Endothelial cell of umbilical vein (primary cell): ENCODE data around the gene MBD3. TPM values are rescaled to one million over a fixed set of nuclear protein-coding genes. Genes with fewer than 3 reads are reported as not detected.
"Not testable (repeated sequence)": the region's sequence is repeated elsewhere in the genome, so short reads cannot be mapped to it uniquely, and the experiment has no call there.

Experiments used
- BruUV-seq: library from RNA; stranded (reverse); fragments of 400-500 nt; replicated peaks from 2 replicates; lab custom pipeline; 2021; lab: Mats Ljungman, UMichigan
- CTCF ChIA-PET: fragments of 300-600, 350-600 bp; sonication (Branson Sonifier 250); formaldehyde crosslinking; loops from one replicate; lab custom pipeline; 2021; ENCODE audit warnings: antibody characterized with exemption, inconsistent platforms; lab: Charles Lee
- POLR2A ChIA-PET: fragments of 300-600, 350-600 bp; sonication (Branson Sonifier 250); formaldehyde crosslinking; loops from one replicate; lab custom pipeline; 2021; ENCODE audit warnings: antibody characterized with exemption, inconsistent platforms; lab: Charles Lee
- DNase-seq: peaks from one replicate; pipeline ENCODE4 v3.0.0-alpha.2; 2011; ENCODE audit warnings: low read depth, low spot score
- FAIRE-seq: peaks from 2 replicates; lab custom pipeline; 2011; peaks lifted over from hg19 to GRCh38; lab: Jason Lieb, UNC
- H2AFZ ChIP-seq: 2 replicates; pipeline ENCODE4 v1.6.0; 2012; ENCODE audit warnings: low read depth, low read length, control low read depth, inconsistent platforms
- H3K27ac ChIP-seq: 2 replicates; pipeline ENCODE4 v1.5.1; 2011; ENCODE audit warnings: low read depth, mild to moderate bottlenecking, control low read depth, low read length, moderate library complexity; ENCODE audit not compliant: insufficient read depth
- H3K27me3 ChIP-seq, 2 experiments: 2 replicates each; pipeline versions ENCODE4 v1.6.0 to v1.6.1; 2011; ENCODE audit warnings: low read length in 2 of 2, mixed read lengths in 1 of 2; ENCODE audit not compliant: control insufficient read depth in 2 of 2, insufficient read depth in 2 of 2
- H3K36me3 ChIP-seq, 2 experiments: 2 replicates in 1 of 2; 3 replicates in 1 of 2; pipeline ENCODE4 v1.5.1; 2011; ENCODE audit warnings: low read length in 2 of 2, mild to moderate bottlenecking in 1 of 2, moderate library complexity in 1 of 2; ENCODE audit not compliant: control insufficient read depth in 2 of 2, insufficient read depth in 2 of 2; ENCODE audit errors: extremely low read depth in 1 of 2
- H3K4me1 ChIP-seq: 3 replicates; pipeline ENCODE4 v1.5.1; 2011; ENCODE audit warnings: mild to moderate bottlenecking, low read length; ENCODE audit not compliant: control insufficient read depth, insufficient read depth; ENCODE audit errors: extremely low read depth
- H3K4me2 ChIP-seq: 2 replicates; pipeline ENCODE4 v1.6.1; 2011; ENCODE audit warnings: low read length, control low read depth, mixed read lengths; ENCODE audit not compliant: insufficient read depth
- H3K4me3 ChIP-seq, 3 experiments: fragments of 200-600 bp in 1 of 3; sonication (generic), shearing (Covaris generic) in 1 of 3; replicated peaks in 1 of 3; 2 replicates each; pipeline ENCODE4 v1.5.1; 2011 to 2016; ENCODE audit warnings: control low read depth in 3 of 3, low read length in 3 of 3, mild to moderate bottlenecking in 2 of 3, inconsistent platforms in 1 of 3, low read depth in 1 of 3, moderate library complexity in 1 of 3; ENCODE audit not compliant: insufficient read depth in 1 of 3
- H3K79me2 ChIP-seq: 2 replicates; pipeline ENCODE4 v1.6.0; 2012; ENCODE audit warnings: low read length, inconsistent platforms; ENCODE audit not compliant: control insufficient read depth, insufficient read depth
- H3K9ac ChIP-seq: replicated peaks from 2 replicates; pipeline ENCODE3; 2011; ENCODE audit warnings: low read length, control low read depth; ENCODE audit not compliant: insufficient read depth; ENCODE audit errors: extremely low read depth
- H3K9me1 ChIP-seq: replicated peaks from 3 replicates; pipeline ENCODE4 v1.6.0; 2011; ENCODE audit warnings: mild to moderate bottlenecking, low read length; ENCODE audit not compliant: control insufficient read depth, insufficient read depth; ENCODE audit errors: extremely low read depth
- H3K9me3 ChIP-seq: replicated peaks from 2 replicates; pipeline ENCODE4 v1.5.1; 2012; ENCODE audit warnings: low read length, inconsistent platforms; ENCODE audit not compliant: control insufficient read depth, insufficient read depth
- H4K20me1 ChIP-seq: replicated peaks from 2 replicates; pipeline ENCODE3; 2011; ENCODE audit warnings: mild to moderate bottlenecking, low read length; ENCODE audit not compliant: control insufficient read depth, insufficient read depth; ENCODE audit errors: extremely low read depth
- EZH2 ChIP-seq: IDR thresholded peaks from 2 replicates; pipeline ENCODE4 v1.6.1; 2012; ENCODE audit warnings: borderline replicate concordance, low read depth, mild to moderate bottlenecking, moderate library complexity, low read length, inconsistent platforms; ENCODE audit not compliant: severe bottlenecking
- FOS ChIP-seq: IDR thresholded peaks from 2 replicates; pipeline ENCODE4 v1.6.1; 2011; ENCODE audit warnings: mild to moderate bottlenecking, low read length, moderate library complexity, borderline replicate concordance; ENCODE audit not compliant: insufficient read depth
- GATA2 ChIP-seq: IDR thresholded peaks from 2 replicates; pipeline ENCODE4 v1.7.0; 2011; ENCODE audit warnings: low read depth, mild to moderate bottlenecking, moderate library complexity, mixed read lengths, low read length; ENCODE audit not compliant: insufficient read length, insufficient read depth
- JUN ChIP-seq: IDR thresholded peaks from 2 replicates; pipeline ENCODE4 v1.6.1; 2011; ENCODE audit warnings: borderline replicate concordance, low read depth; ENCODE audit not compliant: insufficient read length, insufficient read depth
- MYC ChIP-seq: IDR thresholded peaks from one replicate; pipeline ENCODE4 v1.6.1; 2011; ENCODE audit warnings: mild to moderate bottlenecking, low read depth, low read length
- POLR2A ChIP-seq: IDR thresholded peaks from 2 replicates; pipeline ENCODE4 v1.6.1; 2012; ENCODE audit warnings: low read depth, mild to moderate bottlenecking, control low read depth, low read length
- POLR2AphosphoS5 ChIP-seq: IDR thresholded peaks from 2 replicates; pipeline ENCODE4 v1.6.1; 2012; ENCODE audit warnings: low read depth, mild to moderate bottlenecking, control low read depth, low read length, moderate library complexity; ENCODE audit not compliant: insufficient read depth
- dilution Hi-C: fragments of 300-500 bp; cut with MboI; formaldehyde crosslinking; loops from one replicate; pipeline ENCODE4 v1.15.0; 2019; ENCODE audit warnings: low sequenced_read_pairs; ENCODE audit not compliant: extremely low pct_ligation_motif_present
- intact Hi-C: fragments of 100-400 bp; cut with micrococcal nuclease; formaldehyde crosslinking; loops from one replicate; pipeline ENCODE4 v1.10.0; 2022
- polyA plus RNA-seq, 4 experiments: library from polyadenylated mRNA; depleted of rRNA in 3 of 4; stranded (reverse) in 3 of 4; unstranded in 1 of 4; fragments of >200 nt; gene quantifications; 2 replicates each; pipeline versions ENCODE4 v1.2.1 to v1.2.3, GENCODE V29; 2011 to 2012; ENCODE audit warnings: missing spikeins in 1 of 4
- total RNA-seq: library from RNA; stranded (reverse); gene quantifications from 2 replicates; pipeline ENCODE4 v1.2.3, GENCODE V29; 2021
- TF ChIP-seq, protein P1 (sequence below): IDR thresholded peaks from 2 replicates; pipeline ENCODE4 v1.6.1; 2011; ENCODE audit not compliant: insufficient read depth, insufficient read length
- TF ChIP-seq, protein P2 (sequence below), 2 donors: IDR thresholded peaks; 1 replicate in 1 of 2; 2 replicates in 1 of 2; pipeline ENCODE4 v1.5.1; 2011; ENCODE audit warnings: low read length in 2 of 2, mild to moderate bottlenecking in 2 of 2, moderate library complexity in 2 of 2, control low read depth in 1 of 2, inconsistent platforms in 1 of 2, low read depth in 1 of 2; ENCODE audit not compliant: insufficient read depth in 1 of 2; ENCODE audit errors: extremely low read depth in 1 of 2

MBD3 gene
- total and polyA plus RNA-seq, 2 donors (not counting 3 experiments of a cell fraction or from before 2014, with no cell fraction given) = 96.8 to 120 TPM

DNA sequence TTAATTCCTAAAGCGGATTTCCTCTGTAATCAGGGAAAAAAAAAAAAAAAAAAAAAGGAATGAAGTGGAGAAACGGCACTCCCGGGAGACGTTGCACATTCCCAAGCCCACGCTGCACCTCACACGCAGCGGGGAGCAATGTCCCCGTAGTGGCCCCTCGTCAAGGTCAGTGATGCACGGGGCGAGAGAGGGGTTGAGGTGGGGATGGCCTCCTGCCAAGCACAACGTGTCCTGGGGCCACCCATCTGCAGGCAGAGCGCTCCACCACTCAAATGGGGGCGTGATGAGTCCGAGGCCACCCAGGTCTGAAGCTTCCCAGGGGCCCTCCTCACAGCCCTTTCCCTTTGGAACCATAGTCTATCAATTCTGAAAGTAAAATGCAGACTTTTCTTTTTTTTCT is 53.7 kb downstream of the MBD3 start:
- H3K9ac ChIP-seq = no peak overlapping the region
- H2AFZ ChIP-seq = no peak overlapping the region
- no peaks in the 10 kb centered on the region for H4K20me1 ChIP-seq
- intact Hi-C loops (no loop called here), dilution Hi-C loops (no loop called here)
- no peak for DNase-seq
- no peak overlapping the region for H3K27ac ChIP-seq
- no peaks in the 10 kb centered on the region for H3K79me2 ChIP-seq
- ChIA-PET CTCF (no interaction called here), POLR2A (no interaction called here)
- H3K9me1 ChIP-seq = no peaks in the 10 kb centered on the region
- no peaks in the 10 kb centered on the region for H3K36me3 ChIP-seq
- no peak overlapping the region for H3K4me2 ChIP-seq
- H3K4me1 ChIP-seq = no peaks in the 10 kb centered on the region
- no peak overlapping the region for H3K4me3 ChIP-seq
- no peak for FAIRE-seq
- no peaks in the 10 kb centered on the region for H3K9me3 ChIP-seq
- TF ChIP-seq JUN (no peak), POLR2A (no peak), GATA2 (no peak), MYC (no peak), FOS (no peak), EZH2 (no peak), POLR2AphosphoS5 (no peak)
- TF ChIP-seq, protein P1, sequence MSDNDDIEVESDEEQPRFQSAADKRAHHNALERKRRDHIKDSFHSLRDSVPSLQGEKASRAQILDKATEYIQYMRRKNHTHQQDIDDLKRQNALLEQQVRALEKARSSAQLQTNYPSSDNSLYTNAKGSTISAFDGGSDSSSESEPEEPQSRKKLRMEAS = no peak
- TF ChIP-seq, protein P2, sequence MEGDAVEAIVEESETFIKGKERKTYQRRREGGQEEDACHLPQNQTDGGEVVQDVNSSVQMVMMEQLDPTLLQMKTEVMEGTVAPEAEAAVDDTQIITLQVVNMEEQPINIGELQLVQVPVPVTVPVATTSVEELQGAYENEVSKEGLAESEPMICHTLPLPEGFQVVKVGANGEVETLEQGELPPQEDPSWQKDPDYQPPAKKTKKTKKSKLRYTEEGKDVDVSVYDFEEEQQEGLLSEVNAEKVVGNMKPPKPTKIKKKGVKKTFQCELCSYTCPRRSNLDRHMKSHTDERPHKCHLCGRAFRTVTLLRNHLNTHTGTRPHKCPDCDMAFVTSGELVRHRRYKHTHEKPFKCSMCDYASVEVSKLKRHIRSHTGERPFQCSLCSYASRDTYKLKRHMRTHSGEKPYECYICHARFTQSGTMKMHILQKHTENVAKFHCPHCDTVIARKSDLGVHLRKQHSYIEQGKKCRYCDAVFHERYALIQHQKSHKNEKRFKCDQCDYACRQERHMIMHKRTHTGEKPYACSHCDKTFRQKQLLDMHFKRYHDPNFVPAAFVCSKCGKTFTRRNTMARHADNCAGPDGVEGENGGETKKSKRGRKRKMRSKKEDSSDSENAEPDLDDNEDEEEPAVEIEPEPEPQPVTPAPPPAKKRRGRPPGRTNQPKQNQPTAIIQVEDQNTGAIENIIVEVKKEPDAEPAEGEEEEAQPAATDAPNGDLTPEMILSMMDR (IDR thresholded peaks at IDR 0.05; ENCODE audit: extremely low read depth in 1 of 2, insufficient read depth in 1 of 2, low read depth in 1 of 2, low read length in 2 of 2) = no peak
- H3K27me3 ChIP-seq = no peaks in the 10 kb centered on the region
- no TSS peak for BruUV-seq

DNA sequence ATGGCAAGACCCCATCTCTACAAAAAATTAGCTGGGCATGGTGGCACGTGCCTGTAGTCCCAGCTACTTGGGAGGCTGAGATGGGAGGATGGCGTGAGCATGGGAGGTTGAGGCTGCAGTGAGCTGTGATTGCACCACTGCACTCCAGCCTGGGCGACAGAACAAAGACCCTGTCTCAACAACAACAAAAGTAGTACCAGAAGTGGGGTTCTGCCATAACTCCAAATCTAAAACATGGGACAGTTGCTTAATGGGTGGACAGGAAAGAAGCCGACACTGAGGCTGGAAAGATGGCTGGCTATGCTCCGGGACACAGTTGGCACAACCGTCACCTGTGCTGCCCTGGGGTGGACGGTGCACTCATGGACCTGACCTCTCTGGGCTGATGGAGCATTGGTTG is 57.0 kb downstream of the MBD3 start:
- POLR2A ChIA-PET, FAIRE-seq, H3K4me1 ChIP-seq, H3K4me3 ChIP-seq, H3K27me3 ChIP-seq, intact Hi-C loops, H3K36me3 ChIP-seq, DNase-seq, H4K20me1 ChIP-seq, H3K27ac ChIP-seq, H3K9me1 ChIP-seq, dilution Hi-C loops, H3K4me2 ChIP-seq, H3K79me2 ChIP-seq, H2AFZ ChIP-seq, H3K9me3 ChIP-seq, BruUV-seq, H3K9ac ChIP-seq: not testable (repeated sequence)
- CTCF ChIA-PET = interaction anchor here (0.6 to 3.8 kb wide), 2 partner anchors 10 to 21 kb away, joined by 3 to 28 read pairs; no protein-coding TSS in a partner anchor
